HG02642 (cell line): ENCODE measurements around the gene RUNX1.

Experiments used
- ATAC-seq: cut with Tn5 transposase; IDR thresholded peaks from one replicate; pipeline ENCODE4 v1.9.1; 2021; ENCODE audit warnings: mild to moderate bottlenecking; ENCODE audit not compliant: unreplicated experiment, poor library complexity

Gene RUNX1

DNA sequence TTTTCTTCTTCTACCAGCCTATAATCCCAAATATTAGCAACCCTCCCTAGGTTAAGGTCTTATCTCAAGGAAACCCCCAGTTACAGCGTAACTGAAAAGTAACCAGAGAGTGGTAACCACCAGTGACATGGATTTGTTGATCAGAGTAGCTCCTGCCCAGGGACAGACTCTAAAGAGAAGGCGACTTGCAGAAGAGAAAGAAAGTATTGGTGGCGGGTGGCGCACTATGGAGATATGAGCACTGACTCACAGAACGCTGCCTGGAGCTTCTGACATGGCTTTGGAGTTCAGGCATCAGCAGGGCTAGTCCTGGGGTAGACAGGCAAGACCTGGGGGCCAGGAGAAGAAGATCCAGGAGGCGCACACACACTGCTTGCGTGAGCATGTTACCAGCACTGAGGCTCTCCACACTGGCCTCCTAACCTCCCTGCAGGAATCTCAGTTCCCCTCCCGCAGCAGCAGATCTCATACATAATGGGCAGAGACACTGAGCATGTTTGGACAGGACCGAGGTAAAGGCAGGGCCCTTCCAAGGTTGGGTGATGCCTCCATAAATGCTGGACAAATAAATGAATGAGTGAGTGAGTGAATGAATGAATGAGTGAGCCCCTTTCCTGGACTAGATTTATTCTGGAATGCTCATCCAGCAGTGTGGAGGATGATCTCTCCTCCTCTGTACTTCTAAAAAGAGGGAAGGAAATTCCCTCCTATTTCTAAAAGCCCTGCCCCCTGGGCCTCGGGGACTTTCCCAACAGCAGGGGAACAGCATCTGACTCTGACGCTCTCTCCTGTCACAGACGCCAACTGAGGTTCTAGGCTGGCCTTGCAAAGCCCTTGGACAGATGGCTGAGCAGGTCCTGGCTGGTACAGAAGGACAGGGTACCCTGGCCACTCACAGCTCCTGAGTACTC is 204.8 kb downstream of the RUNX1 start:
- peak; percentile 44 for ATAC-seq

DNA sequence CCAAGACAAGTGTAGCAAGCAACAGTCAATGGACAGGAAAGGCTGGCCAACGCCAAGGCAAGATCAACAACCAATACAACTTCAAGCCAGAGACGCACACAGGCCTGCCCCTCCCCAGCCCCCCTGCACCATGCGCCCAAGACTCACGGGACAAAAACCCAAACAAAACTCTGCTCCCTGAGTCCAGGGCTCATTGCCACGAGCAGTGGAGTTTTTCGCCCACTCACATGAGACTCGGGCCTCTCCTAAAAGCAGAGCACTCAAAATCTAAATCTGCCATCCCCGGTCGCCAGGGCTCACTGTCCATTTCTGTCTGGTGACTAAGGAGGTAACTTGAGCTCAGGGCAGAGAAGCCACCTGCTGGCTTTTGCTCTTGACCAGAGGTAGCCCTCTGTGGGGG is 205.5 kb downstream of the RUNX1 start:
- ATAC-seq: no peak

DNA sequence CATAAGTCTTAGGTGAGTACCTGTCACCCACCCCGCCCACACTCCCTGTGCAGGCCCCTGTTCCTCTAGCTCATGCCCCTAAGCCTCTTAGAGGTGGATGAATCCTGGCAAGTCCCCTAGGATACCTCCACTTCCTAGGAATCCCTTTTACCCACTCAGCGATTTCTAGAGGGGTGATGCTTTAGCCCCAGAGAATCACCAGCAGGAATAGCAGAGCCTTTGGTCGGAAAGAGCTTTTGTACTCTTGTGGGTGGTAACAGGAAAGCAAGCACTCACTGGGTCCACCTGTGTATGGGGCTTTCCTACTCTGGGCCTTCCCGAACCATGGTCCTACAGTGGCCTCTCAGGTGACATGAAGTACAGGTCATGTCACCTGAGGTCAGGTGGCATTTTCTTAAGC is 207.9 kb downstream of the RUNX1 start:
- ATAC-seq: no peak

DNA sequence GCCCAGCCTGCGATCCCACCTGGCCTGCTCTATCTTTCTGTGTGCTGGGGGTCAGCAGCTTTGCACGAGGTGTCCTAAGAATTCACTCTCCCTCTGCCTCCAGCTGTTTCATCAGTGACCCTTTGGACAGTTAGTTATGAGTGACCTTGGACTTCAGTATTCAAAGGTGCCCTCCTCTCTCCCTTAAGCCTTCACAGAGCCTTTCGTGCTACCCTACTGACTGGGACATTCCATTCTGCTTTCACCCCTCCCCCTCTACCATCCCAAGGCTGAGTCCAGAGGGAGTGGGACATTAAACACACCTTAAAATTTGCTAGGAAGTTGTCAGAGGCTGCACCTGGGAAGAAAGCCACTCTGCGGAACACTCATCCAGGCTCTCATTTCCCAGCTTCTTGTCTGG is 208.4 kb downstream of the RUNX1 start:
- ATAC-seq: no peak

DNA sequence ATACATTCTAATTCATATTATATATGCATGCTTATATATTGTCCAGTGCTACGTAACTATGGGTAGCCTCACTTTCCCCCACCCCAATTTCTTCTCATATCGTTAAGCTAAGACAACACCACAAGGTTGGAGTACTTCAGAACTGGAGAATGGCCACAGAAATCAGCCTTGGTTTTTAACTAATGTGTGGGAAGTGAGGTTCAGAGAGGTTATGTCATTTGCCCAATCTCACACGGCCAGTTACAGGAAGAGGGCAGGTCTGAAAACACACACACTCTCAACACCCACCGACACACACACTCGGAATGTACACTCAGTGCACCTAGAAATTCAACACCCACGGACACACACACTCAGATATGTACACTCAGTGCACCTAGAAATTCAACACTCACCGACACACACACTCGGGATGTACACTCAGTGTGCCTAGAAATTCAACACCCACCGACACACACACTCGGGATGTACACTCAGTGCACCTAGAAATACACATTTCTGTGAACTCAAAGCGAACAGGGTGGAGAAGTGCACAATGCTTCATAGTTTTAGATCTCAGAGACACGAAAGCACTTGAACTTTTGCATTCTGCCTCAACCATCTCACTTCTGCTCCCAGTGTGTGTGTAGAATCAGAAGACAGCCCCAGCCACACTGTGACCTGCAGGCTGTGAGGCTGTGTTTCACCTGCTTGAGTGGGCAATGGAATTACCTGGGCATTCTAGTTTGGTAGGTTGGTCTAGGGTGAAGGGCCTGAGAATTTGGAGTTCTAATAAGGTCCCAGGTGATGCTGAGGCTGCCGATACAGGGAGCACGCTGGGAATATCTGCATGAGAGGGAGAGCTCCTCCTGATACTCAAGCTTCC is 209.9 kb downstream of the RUNX1 start:
- no peak for ATAC-seq

DNA sequence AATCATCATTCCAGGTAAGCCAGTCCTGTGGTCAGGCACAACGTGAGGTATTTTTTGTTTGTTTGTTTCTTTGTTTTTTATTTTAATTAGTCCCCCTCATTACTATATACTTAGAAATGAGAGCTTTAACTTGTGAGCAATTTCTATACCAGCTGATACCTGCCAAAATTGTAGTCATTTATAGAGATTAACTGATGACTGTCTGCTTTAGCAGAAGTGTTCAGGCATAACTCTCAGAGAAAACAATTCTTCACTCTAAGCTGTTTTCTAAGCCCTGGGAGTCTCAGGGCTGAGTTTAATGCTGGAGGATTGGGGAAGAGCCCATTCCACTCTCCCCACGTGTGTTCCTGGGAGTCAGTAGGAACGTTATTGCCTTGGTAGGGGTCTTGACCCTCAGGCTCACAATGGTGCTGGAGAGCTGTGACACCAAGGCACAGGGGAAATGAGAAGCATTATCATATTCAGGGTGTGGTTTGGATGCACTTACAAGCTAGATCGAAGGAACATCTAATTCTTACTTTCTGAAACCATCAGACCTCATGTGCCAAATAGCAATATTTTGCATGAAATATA is 212.1 kb downstream of the RUNX1 start:
- no peak for ATAC-seq

DNA sequence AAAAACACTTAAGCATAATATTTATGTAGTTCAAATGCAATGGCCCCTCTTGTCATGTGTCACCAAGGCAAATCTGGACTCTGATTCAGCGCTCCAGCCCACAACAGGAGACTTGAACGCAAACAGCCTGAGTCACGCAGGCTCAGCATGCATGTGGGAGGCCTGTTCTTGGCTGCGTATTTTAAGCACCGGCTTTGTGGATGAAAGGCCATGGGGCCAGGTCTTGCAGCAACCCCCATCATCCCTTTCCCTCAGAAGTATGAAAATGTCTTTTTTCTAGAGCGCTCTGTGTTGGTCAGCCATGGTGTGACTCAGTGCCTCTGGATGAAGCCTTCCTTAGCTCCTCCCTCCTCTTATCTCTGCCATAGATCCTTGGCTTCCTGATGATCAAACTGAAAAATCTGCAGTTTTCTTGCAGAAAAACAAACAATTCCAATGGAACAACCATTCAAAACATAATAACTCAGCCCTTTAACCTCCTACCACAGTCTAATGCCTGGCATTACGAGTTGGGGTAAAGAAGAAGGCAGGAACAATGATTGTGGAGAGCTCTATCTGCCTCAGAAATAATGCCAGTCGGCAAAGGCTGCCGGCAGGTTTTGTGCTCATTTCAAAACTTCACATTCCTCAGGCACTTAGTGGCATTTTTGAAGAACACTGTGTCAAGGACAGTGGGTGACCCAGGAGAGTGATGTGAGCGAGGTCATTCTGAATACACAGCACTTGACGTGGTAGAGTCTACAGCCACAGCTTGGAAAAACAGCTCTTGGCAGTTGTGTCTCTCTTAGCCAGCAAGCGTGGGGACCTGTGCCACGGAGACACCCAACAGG is 212.8 kb downstream of the RUNX1 start:
- no peak for ATAC-seq

DNA sequence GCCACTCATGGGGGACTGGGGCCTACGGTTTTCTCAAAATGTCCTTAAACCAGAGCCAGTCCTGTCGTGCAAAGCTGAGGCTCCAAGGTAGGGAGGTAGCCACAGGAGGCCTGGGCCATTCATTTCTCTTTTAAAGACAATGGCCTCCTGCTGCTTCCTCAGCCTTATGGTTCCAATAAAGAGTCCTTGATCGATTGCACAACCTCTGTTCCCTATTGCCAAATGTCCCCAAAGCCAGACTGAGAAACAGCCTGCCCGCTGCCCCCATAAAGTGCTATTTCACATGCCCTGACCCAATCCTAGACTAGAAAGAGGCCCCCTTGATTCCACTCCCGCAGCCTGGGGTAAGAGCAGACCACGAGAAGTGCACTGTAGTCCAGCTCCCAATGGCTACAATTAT is 213.6 kb downstream of the RUNX1 start:
- no peak for ATAC-seq

DNA sequence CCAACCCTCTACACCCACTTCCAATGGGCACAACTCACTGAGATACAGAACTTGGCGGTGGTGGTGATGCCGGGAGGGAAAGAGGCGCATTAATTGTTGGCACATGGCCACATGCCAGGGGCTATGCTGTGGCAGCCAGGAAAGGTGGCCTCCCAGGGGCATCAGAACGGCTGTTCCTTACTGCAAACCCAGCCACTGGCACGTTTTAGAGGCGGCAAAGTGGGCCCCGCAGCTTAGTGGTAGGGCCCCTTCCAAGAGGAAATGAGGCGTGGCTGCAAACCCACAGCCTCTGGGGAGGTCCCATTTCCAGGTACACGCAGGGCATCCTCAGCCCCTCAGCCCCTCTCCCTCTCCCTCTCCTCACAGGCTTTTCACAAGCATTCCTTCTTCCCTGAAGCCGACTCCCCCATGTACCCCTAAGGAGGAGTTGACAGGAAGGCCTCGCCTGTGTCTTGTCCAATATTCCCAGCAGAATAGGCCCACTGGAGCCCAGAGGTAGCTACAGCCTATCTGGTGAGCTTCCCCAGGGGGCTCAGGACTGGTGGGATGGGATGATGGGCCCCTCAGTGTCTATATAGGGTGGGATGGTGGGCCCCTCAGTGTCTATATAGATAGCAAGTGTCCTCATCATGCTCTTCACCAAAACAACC is 214.1 kb downstream of the RUNX1 start:
- no peak for ATAC-seq

DNA sequence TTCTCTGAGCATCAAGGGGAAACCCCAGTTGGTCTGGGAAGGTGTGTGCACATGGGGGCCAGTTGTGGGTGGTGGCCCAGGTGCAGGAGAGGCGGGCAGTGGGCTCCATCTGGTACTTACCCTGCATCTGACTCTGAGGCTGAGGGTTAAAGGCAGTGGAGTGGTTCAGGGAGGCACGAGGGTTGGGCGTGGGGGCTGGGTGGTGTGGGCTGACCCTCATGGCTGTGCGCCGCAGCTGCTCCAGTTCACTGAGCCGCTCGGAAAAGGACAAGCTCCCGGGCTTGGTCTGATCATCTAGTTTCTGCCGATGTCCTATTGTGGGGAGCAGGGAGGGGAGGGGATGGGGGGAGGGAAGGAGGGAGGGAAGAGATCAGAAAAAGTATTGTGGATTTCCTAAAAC is 214.8 kb downstream of the RUNX1 start:
- ATAC-seq: no peak

DNA sequence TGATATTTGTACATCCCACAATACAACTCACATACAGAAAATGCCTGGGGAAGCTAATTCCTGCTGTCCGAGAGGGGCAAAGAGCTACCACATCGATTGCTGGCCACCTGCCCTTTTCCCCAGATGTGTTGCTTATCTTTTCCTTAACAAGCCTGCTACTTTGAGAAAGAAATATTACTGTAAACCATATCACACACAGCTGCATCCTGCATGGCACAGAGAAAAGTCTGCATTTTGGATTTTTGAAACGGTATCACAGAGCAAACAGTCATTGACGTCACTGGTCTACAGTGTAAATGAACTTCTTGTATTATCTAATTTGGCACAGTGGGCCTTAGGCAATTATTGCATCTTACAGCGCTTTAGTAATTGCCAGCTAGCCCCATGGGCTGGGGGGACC is 215.6 kb downstream of the RUNX1 start:
- ATAC-seq: no peak

DNA sequence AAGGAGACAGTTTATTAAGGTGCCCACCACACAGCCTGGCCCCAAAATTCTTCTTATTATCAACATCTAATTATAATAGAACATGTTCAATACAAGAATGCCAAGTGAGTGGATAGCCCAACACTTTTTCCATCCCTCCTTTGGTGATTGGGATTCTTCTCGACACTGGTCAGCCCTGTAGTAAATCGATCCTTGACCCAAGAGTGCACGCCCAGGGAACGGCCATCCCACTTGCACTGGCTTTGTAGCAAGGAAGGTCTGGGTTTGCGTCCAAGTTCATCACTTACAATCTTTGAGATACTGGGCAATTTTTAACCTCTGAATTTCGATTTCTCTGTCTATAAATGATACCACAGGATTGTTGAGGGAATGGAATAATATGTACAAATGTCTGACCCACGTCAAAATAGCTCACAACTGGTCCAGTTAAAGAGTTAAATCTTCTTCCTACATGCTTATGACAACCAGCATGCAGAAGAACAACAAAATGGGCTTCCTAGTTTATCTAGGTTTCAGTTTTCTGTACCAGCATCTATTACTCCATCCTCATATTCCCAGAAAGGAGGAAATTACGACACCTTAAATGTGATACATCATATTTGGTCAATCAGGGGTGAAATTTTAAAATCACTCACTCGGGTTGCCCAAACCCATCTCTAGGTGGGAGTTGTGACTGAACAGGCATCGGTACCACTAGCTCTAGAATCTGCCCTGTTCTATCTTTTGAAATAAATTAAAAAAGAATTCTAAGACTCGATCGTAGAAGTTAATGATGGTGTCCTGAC is 218.5 kb downstream of the RUNX1 start:
- ATAC-seq: no peak

DNA sequence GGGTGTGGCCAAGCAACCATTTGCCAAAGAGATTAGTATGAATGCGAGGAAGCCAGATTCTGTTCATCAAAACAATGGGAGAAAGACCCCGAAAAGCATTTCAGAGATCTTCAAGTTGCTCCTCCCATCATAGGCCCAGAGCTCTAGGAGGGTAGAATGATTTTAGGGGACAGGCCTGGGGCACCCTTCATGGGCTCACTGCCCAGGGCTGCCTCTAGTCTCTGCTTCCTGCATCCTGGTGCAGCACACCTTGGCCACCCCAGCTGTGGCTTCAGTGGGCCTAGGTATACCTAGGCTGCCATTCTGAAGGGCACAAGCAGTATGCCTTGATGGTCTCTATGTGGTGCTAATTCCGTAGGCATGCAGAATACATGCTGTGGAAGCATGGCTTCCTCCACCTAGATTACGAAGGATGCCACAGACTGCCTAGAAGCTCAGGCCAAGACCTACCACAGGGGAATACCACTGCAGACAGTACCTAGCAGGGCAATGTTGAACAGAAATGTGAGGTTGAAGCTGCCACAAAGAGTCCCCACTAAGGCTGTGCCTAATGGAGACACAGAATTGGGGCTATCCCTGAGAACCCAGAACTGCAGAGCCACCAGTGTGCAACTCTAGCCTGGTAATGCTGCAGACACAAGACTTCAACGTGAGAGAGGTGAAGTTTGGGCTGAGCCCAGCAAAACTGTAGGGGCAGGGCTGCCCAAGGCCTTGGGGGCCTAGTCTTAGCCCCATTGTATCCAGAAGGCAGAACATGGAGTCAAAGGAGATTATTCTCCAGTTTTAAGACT is 221.5 kb downstream of the RUNX1 start:
- ATAC-seq: no peak

DNA sequence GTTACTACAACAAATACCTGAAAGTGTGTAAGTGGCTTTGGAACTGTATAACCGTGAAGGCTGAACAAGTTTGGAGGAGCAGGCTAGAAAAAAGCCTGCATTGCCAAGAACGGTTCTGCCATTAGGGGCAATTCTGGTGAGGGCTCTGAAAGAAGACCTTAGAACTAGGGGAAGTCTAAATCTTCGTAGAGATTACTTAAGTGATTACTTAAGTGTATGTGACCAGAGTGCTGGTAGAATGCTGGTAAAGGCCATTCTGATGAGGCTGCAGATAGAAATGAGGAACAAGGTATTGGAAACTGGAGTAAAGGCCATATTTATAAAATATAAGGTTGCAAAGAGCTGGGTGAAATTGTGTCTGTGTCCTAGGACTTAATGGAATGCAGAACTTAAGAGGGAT is 222.3 kb downstream of the RUNX1 start:
- no peak for ATAC-seq

DNA sequence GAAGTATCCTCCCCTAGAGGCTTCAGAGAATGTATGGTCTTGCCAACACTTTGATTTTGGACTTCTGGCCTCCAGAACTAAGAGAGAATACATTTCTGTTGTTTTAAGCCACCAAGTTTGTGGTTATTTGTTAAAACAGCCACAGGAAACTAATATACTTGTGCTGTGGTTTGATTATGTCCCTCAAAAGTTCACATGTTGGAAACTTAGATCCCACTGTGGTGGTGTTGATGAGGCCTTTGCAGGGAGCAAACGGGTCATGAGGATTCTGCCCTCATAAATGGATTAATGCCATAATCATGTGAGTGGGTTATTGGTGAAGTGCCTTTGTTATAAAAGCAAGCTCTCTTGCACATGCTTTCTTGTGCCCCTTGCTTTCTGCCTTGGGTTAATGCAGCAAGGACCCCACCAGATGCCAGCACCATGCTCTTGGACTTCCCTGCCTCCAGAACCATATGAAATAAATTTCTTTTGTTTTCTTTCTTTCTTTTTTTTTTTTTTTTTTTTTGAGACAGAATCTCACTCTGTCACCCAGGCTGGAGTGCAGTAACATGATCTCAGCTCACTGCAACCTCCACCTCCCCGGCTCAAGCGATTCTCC is 223.1 kb downstream of the RUNX1 start:
- no peak for ATAC-seq

DNA sequence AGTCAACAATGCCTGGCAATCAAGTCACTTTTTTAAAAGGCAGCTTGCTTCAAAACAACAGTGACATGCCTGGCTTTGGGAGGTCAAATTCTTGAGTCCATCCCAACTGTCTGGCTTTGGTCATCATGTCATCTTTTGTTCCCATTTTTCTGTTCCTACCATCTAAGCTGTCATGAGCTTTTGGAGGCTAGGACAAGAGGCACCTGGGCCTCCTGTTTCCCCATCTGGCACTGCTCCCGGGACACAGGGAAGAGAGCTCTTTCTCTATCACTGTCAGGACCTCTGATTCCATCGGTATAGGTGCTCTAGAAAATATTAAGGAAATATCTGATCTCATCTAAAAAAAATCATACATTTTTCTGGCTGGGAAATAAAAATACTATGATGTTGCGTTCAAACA is 224.0 kb downstream of the RUNX1 start:
- ATAC-seq: no peak

DNA sequence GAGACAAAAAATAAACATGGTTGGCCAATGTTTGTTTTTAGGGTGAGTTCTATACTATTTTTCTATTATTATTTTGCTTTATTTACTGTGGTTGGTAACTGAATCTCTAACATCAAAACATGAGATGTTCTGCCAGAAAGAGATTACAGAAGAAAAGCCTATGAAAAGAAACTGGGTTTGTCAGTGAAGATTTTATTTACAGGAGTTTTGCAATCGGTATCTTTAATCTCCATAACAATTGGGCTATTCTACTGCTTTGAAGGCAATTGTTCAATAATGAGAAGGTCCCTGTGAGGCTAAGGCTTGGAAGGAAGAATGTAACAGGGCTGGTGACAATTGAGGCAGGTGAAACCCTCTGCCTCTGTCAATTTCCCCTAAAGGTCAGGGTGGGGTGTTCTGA is 224.8 kb downstream of the RUNX1 start:
- ATAC-seq: no peak

DNA sequence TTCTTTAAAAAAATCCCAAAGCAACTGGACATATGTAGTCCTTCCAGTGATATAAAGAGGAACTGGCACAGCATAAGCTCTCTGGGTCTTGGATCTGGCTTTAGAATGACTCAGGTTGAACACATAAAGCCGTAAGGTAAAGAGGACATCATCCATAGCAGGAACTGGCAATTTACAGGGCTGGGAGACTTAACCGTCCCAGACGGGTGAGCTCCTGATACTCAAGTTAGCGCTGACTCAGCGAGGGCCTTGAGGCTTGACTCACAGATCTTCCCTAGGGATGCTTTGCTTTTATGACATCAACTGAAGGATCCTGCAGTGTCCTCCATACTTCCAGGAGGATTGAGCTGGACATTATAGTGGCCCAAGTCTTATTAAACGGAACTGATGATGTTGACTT is 226.2 kb downstream of the RUNX1 start:
- ATAC-seq: no peak
